ENCODE results near the gene FUT8.

Gene FUT8

DNA sequence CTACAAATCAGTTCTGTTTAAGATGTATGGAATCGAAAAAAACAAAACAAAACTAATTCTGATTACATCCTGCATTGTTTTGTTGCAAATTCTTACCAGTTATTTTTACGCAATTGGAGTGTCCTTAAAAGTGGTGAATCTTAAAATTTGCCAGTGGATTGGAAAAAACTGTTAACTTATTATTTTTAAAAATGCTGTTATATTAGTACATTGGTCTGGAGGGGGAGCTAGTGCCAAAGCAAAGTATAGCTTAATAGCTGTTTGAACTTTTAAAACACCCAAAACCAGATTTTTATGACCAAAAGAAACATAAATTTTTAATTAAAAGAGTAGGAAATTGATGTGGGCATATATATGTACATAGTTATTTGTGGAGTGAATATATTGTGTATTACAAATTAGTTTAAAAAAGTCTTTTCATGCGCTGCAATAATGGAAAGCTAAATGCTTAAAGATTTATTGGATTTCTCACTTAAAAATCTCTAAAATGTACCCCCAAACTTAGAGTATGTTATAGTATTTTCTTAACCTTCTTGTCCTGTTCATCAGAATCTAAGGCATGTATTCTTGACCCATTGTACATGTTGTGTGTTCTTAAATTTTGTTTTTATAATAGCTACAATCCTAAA is 2.5 kb downstream of the FUT8 start:
- H3K4me3 ChIP-seq (ENCODE audit: low read length): no peak overlapping the region
- peak; percentile 38 for DNase-seq (ENCODE audit: low read depth)

DNA sequence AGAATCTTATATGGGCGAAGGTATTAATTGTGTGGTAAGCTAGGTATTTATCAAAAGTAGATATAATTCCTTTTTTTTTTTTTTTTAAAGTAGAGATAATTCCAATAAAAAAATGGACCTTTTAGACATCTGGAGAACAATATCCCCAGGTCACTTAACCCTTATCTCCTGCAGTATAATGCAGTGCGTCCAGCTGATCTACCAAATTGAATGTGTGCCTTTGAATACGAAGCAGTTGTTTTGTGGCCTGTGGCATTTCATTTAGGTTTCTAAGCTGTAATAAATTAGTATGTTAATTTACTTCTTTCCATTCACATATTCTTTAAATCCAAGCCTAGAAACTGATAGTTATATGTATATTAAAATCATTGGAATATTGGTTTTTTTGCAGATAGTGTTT is 3.1 kb downstream of the FUT8 start:
- TF ChIP-seq, protein P1, sequence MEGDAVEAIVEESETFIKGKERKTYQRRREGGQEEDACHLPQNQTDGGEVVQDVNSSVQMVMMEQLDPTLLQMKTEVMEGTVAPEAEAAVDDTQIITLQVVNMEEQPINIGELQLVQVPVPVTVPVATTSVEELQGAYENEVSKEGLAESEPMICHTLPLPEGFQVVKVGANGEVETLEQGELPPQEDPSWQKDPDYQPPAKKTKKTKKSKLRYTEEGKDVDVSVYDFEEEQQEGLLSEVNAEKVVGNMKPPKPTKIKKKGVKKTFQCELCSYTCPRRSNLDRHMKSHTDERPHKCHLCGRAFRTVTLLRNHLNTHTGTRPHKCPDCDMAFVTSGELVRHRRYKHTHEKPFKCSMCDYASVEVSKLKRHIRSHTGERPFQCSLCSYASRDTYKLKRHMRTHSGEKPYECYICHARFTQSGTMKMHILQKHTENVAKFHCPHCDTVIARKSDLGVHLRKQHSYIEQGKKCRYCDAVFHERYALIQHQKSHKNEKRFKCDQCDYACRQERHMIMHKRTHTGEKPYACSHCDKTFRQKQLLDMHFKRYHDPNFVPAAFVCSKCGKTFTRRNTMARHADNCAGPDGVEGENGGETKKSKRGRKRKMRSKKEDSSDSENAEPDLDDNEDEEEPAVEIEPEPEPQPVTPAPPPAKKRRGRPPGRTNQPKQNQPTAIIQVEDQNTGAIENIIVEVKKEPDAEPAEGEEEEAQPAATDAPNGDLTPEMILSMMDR (IDR thresholded peaks at IDR 0.05; ENCODE audit: insufficient read depth, low read depth, low read length, missing control alignments): no peak

More for the DNA sequence above, 2.5 kb downstream of the FUT8 start:
- TF ChIP-seq, protein P1 (IDR thresholded peaks at IDR 0.05; ENCODE audit: insufficient read depth, low read depth, low read length, missing control alignments): peak; percentile 50

DNA sequence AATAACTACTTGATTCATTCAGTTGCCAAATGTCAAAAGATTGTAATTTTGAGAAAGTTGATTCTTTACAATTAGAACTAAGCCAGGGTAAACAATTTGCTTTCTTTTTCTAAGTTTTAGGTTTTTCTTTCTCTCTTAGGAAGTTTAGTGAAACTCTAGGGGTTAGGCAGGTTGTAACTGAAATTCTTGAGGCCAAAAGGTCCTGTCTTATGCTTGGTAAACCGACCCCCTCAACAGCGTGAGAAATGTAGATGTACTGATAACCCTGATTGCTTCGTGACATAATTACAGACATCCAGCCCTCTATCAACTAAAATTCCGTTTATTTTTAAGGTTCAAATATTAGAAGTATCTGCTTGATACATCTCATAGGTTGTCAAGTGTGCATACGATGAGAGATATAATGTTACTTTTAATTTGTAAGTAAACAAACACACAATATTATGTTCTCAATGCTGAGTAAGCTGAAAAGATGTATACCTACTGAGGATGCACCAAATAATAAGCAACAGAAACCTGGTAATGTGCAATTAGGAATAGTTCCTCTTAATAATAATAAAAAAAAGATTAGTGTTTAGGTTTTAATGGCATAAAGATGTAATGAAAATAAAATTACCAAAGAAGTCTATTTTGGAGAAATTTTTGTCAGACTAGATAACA is 7.2 kb downstream of the FUT8 start:
- DNase-seq (ENCODE audit: low read depth): no peak
- TF ChIP-seq, protein P1 (IDR thresholded peaks at IDR 0.05; ENCODE audit: insufficient read depth, low read depth, low read length, missing control alignments): no peak
- H3K4me3 ChIP-seq (ENCODE audit: low read length): no peak overlapping the region

More for the DNA sequence above, 3.1 kb downstream of the FUT8 start:
- H3K4me3 ChIP-seq (ENCODE audit: low read length): no peak overlapping the region
- DNase-seq (ENCODE audit: low read depth): no peak

DNA sequence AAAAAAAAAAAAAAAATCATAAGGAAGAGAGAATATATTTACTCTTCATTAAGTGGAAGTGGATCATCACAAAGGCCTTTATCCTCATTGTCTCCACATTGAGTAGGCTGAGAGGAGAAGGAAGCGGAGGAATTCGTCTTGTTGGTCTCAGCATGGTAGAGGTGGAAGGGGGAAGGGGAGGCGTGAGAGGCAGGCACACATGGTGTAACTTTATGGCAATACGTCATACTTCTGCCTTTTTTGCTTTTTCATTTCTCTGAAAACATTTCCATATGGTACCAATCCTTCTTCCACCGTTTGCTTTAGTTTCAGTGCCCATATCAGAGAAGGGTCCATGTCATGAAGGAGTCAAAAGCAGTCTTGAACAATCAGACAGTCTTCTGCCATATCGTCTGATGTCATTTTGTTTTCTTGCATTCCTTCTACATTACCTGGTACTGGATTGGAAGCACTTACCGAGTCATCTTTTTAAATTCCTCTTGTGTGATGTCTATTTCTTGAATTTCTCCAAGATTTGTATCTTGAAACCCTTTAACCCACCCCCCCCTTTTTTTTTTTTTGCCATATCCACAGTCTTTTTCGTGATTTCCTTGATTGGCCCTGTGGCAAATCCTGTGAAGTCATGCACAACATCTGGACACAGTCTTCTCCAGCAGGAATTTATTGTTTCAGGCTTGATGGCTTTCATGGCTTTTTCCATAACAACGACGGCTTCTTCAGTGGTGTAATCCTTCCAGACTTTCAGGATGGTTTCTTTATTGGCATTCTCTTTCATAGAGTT is 8.9 kb downstream of the FUT8 start:
- H3K4me3 ChIP-seq (ENCODE audit: low read length): no peak overlapping the region
- DNase-seq (ENCODE audit: low read depth): peak; percentile 64
- TF ChIP-seq, protein P1 (IDR thresholded peaks at IDR 0.05; ENCODE audit: insufficient read depth, low read depth, low read length, missing control alignments): no peak

DNA sequence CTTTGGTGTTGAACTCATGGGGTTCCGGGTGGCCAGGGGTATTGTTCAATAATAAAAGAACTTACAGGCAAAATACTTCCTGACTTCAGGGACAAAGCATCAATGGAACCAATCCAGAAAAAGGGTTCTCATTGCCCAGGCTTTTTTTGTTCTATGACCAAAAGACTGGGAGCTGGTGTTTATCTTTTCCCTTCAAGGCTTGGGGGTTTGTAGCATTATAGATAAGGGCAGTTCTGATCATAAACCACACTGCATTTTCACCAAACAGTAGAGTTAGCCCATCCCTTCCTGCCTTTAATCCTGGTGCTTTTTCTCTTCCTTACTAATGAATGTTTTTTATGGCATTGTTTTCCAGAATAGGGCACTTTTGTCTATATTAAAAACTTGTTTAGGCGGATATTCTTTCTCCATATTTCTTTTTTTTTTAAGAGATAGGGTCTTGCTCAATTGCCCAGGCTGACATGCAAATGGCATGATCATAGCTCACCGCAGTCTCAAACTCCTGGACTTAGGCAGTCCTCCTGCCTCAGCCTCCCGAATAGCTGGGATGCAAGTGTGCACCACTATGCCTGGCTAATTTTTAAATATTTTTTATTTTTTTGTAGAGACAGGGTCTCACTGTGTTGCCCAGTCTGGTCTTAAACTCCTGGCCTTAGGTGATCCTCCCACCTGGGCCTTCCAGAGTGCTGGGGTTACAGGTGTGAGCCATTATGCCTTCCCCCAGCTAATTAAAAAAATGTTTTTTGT is 9.7 kb downstream of the FUT8 start:
- no peak for DNase-seq (ENCODE audit: low read depth)
- no peak overlapping the region for H3K4me3 ChIP-seq (ENCODE audit: low read length)
- TF ChIP-seq, protein P1 (IDR thresholded peaks at IDR 0.05; ENCODE audit: insufficient read depth, low read depth, low read length, missing control alignments): no peak

DNA sequence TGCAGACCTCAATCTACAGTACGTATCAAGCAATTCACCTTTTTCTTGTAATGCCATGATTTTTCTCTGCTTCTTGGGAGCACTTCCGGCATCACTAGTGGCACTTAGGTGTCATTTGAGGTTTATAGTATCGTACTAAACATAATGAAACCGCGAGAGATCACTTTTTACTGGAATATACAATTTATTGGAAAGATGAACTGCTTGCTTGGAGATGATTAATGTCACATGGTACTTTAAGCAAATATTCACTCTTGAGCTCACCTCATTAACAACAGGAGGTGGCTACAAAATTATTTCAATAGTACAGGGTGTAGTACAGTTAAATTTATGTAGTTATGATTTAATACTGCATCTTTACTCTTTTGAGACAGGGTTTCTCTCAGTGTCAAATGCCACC is 11.5 kb downstream of the FUT8 start:
- no peak overlapping the region for H3K4me3 ChIP-seq (ENCODE audit: low read length)
- TF ChIP-seq, protein P1 (IDR thresholded peaks at IDR 0.05; ENCODE audit: insufficient read depth, low read depth, low read length, missing control alignments): no peak
- DNase-seq (ENCODE audit: low read depth): no peak

Data from epithelial cell of esophagus (primary cell).